G401.6 (cell line): Measurements from ENCODE around the gene NLRP6.
"Not testable (repeated sequence)": the region's sequence is repeated elsewhere in the genome, so short reads cannot be mapped to it uniquely, and the experiment has no call there.

ENCODE experiments used
- FAIRE-seq: peaks from 2 replicates; lab custom pipeline; 2012; peaks lifted over from hg19 to GRCh38; lab: Jason Lieb, UNC

Gene NLRP6

DNA sequence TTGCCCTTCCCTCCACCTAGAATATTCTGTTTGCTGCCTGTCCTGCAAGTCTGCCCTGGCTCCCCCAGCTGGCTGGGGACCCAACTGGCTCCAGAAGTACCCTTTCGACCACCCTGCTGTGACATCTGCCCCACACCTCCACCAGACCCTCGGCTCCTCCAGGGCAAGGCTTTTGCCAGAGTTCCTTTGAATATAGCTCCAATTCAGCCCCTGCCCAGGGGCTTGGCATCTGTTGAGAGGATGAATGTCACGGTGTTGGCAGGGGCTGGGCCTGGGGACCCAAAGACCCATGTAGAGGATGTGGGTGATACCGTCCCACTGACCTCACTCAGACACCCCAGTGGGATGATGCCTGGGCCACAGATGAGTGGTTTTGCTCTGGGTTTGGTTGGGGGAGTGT, 4.0 kb downstream of the NLRP6 start:
- no peak for FAIRE-seq

DNA sequence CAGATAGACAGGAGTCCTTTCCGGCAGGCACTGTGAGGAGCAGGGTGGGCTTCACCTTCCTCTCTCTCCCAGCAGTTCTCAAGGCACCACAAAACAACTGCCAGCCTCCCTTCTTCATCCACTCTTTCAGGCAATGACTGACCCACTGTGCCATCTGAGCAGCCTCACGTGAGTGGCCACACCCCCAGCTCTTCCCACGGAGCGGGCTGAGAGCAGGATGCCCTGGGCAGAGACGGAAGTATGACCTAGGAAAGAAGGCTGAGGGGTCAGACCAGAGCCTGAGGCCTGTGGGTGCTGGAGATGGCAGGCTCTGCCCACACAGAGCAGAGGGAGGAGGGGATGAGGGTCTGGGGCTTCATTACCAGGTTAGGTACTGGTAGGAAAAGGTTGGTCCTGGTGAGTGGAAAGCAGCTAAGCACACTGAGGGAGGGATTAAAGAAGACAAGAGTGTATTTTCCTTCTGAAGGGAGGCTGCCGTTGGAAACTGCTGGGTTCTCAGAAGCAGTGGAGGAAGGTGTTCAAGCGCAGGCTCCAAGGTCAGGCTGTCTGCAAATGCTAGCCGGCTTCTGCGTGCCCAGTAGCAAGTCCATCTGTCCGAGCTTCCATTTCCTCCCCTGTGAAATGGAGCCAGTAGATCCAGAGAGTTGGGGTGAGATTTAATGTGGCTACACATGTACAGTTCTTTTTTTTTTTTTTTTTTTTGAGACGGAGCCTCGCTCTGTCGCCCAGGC, 4.6 kb downstream of the NLRP6 start:
- no peak for FAIRE-seq

DNA sequence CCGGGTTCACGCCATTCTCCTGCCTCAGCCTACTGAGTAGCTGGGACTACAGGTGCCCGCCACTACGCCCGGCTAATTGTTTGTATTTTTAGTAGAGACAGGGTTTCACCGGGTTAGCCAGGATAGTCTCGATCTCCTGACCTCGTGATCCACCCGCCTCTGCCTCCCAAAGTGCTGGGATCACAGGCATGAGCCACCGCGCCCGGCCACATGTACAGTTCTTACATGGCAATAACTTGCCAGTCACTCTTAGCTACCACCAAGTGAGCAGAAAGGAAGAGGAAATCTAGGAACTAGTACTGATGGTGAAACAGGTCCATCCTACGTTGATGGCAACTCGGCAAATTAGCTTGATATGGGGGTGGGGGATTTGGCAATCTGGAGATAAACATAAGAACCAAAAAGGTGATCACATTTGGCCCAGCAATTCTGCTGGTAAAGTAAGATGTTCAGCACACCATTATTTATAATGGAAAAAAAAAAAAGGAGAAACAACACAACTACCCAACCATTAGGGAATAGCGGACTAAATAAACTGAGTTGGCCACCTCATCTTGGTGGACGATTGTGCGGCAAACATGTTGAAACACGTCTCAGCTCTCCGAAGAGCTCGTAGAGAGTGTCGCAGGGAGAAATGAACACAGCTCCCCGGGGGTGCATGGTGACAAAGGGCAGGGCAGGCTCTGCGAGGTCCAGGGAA, 5.3 kb downstream of the NLRP6 start:
- FAIRE-seq = no peak

DNA sequence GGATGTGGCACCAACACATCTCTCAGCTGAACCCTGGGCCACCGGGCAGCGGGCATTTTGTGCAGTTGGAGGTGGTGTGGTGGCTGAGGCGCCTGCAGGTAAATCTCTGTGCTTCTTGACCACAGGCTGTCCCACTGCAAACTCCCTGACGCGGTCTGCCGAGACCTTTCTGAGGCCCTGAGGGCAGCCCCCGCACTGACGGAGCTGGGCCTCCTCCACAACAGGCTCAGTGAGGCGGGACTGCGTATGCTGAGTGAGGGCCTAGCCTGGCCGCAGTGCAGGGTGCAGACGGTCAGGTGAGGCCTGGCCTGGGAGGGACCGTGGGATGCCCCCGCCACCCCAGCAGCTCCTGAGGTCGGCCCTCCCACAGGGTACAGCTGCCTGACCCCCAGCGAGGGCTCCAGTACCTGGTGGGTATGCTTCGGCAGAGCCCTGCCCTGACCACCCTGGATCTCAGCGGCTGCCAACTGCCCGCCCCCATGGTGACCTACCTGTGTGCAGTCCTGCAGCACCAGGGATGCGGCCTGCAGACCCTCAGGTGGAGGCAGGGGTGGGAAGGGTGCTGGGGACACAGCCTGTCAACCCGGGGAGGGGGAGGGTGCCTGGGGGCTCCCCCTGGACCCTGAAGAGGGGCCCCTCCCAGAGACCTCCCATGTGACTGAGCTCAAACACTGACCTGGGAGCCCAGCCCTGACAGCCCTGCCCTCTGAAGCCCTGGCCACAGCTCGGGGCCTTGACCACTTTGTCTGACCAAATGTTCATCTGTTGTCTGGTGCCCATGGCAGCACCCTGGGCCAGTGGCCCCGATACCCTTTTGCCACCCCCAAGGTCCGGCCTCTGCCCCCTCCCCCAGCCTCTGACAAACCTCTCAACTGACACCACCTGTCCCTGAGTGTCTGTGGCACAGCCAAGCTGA, 6.2 kb downstream of the NLRP6 start:
- FAIRE-seq = no peak

DNA sequence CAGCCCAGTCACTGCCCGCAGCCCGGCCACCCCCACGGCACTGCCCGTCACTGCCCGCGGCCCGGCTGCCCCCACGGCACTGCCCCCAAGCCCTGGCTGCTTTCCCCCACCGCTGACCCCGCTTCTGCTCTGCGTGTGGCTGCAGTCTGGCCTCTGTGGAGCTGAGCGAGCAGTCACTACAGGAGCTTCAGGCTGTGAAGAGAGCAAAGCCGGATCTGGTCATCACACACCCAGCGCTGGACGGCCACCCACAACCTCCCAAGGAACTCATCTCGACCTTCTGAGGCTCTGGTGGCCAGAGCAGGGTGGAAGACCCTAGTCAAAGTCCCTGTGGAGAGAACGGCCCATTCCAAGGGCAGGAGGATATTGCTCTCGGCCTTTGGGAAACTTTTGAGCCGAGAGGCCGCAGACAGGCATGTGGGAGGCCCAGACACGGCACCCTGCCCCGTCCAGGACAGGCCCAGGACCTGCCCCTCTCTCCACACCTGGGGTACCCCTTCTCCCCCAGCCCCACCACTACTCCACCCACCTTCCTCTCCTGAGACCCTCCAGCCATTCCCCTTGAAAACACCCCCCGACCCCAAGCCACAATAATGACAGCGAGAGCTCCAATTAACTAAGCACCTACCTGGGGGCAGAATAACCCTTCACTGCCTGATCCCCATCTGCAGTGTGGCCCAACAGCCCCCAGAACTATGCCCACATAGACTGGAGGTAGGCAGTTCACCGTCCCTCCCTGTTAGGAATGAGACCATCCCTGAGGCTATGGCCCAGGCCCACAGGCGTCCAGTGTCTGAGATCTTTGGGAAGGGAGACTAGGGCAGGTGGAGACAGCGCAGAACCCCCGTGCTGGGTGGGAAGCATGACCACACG, 7.0 kb downstream of the NLRP6 start:
- no peak for FAIRE-seq

DNA sequence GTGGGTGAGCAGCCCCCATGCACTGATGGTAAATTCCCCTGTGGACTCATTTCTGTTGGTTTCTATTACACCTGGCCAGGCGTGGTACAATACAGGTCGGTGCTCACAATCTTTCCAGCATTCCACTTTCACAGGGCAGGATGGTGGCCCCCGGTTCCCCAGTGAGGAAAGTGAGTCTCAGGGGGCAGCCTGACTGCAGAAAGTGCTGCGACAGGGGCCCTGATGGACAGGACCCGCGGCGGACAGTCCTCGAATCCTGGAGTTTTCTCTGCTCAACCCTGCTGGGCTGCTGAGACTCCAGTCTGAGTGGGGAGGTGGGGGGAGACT, 7.7 kb downstream of the NLRP6 start:
- no peak for FAIRE-seq

DNA sequence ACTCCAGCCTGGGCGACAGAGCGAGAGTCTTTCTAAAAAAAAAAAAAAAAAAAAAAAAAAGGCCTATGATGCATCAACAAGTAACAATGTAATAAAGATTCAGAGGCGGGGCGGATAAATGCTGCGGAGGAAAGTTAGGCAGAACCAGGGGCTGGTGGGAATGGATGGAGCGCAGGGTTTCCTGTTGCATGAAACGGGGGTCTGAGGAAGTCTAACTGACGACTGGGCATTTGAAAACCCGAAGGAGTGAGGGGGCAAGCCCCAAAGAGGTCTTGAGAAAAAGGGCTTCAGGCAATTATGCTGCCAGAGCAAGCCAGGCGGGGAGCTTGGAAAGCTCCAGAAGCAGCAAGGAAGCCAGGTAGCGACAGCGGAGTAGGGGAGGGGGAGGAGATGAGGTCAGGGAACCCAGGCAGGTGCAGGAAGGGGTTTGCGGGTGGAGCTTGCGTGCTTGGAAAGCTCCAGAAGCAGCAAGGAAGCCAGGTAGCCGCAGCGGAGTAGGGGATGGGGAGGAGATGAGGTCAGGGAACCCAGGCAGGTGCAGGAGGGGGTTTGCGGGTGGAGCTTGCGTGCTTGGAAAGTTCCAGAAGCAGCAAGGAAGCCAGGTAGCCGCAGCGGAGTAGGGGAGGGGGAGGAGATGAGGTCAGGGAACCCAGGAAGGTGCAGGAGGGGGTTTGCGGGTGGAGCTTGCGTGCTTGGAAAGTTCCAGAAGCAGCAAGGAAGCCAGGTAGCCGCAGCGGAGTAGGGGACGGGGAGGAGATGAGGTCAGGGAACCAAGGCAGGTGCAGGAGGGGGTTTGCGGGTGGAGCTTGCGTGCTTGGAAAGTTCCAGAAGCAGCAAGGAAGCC, 9.0 kb downstream of the NLRP6 start:
- not testable (repeated sequence) for FAIRE-seq

DNA sequence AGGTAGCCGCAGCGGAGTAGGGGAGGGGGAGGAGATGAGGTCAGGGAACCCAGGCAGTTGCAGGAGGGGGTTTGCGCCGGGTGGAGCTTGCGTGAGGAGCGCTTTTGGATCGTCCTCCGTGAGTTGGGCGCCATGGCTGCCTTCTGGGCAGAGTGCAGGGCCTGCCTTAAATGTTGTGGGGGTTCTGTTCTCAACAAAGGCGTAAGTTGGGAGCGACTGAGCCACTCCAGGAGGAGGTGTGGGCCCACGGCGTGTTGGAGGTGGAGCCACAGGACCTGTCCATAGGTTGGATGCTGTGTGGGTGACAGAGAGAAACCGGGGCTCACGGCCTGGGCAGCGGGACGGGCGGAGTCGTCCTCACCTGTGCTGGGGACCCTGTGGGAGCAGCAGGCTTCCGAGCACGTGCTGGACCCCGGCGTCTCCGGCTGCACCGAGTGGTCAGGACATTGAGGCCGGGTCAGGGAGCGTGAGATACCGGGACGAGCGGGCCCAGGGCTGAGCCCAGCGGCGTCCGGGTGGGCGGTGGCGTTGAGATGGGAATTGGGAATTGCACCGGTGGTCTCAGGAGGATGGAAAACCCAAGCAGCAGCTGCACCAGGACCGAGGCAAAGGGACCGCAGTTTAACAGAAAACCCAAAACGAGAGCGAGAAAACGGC, 9.7 kb downstream of the NLRP6 start:
- no peak for FAIRE-seq

DNA sequence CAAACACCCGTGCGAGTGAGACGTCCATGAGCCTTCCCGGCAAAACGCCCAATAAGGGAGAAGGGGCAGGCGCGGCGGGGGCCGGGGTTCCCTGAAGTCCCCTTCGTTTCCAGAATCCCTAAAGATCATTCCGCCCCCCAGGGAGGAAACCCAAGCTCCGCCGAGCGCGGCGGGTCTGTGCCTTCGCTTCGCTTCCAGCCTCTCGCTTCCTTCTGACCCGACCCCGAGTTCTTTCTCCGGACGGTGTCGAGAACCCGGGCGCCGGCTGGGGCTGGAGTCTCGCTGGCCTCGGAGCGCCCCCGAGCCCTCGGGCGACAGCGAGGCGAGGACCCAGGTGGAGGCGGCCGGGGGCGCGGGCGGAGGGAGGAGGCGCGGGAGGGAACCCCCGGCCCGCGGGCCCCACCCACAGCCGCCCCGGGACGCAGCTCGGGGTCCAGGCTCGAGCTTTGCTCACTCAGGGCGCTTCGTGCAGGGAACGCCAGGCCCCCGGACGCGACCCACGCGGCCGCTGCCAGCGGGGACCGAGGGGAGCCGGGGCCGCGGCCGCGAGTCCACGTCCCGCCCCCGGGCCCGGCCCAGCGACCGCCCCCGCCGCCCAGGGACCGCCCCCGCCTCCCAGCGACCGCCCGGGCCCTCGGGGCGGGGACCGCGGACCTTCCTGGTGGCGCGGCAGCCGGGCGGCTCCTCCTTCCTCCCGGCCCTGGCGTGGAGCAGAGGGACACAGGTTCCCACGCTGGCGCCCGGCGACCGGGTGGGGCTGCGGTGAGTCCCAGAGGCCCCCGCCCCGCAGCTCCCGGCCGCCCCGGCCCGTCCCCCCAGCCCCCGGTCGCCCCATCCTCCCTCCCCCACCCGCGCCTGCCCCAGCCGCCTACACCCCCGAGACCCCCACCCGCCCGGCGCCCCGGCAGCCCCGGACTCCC, 10.5 kb downstream of the NLRP6 start, which contains the start of gene PGGHG:
PGGHG (plus strand) TSS at position 649 of the 920 bp plus-strand sequence. CDS start 691 bp downstream, outside the sequence.
- FAIRE-seq = no peak

DNA sequence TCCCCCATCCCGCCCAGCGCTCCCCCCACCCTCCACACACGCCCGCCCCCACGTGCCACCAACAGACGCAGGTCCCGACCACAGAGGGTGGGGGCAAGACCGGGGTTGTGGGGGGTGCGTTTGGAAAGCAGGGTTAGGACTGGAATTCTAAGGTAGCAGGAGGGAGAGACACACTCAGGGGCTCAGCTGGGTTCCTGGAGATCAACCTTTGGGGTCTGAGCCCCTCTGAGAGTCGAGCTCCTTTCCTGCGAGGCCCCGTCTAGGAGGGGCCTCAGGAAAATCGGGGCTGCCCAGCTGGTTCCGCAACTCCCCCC, 11.1 kb downstream of the NLRP6 start:
- no peak for FAIRE-seq

DNA sequence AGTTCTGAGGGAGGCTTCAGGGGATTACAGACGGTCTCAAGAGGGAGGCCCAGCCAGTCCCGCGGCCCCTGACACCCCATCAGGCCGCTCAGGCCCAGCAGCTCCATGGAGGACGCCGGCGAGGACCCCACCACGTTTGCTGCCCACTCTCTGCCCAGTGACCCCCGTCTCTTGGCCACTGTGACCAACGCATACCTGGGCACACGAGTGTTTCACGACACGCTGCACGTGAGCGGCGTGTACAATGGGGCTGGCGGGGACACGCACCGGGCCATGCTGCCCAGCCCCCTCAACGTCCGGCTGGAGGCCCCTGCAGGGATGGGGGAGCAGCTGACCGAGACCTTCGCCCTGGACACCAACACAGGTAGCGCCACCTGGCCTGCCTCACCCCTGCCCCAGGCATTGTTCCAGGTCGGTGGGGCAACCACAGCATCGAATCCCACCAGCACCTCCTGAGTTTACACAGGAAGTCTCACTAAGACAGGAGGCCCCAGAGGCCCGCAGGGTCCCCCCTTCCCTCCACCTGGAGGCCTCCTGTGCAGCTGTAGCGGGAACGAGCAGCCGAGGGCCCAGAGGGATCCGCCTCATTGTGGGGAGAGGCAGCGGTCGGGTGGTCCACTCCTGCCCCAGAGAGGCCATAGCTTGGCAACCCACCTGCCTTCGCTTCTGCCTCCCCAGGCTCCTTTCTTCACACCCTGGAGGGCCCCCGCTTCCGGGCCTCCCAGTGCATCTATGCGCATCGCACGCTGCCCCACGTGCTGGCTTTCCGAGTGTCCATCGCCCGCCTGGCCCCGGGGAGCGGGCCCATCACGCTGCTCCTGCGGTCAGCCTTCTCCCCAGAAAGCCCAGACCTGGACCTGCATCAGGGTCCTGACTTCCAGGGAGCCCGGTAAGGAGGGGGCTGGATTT, 11.8 kb downstream of the NLRP6 start:
- no peak for FAIRE-seq

DNA sequence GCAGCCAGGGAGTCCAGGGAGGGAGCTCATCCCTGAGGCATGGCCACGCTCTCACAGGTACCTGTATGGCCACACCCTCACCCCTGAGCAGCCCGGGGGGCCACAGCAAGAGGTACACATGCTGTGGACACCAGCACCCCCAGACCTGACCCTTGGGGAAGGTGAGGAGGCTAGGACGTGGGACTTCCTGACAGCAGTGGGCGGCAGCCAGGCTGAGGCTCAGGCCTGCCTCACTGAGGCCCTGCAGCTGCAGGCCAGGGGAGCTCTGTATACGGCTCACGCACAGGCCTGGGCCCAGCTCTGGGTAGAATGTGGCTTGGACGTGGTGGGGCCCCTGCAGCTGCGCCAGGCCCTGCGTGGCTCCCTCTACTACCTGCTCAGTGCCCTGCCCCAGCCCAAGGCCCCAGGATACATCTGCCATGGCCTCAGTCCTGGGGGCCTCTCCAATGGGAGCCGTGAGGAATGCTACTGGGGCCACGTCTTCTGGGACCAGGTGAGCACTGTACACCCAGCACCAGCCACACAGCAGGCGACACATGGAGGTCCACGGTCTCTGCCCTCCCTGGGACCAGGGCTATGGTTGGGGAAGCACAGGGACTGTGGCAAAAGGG, 12.5 kb downstream of the NLRP6 start:
- no peak for FAIRE-seq

DNA sequence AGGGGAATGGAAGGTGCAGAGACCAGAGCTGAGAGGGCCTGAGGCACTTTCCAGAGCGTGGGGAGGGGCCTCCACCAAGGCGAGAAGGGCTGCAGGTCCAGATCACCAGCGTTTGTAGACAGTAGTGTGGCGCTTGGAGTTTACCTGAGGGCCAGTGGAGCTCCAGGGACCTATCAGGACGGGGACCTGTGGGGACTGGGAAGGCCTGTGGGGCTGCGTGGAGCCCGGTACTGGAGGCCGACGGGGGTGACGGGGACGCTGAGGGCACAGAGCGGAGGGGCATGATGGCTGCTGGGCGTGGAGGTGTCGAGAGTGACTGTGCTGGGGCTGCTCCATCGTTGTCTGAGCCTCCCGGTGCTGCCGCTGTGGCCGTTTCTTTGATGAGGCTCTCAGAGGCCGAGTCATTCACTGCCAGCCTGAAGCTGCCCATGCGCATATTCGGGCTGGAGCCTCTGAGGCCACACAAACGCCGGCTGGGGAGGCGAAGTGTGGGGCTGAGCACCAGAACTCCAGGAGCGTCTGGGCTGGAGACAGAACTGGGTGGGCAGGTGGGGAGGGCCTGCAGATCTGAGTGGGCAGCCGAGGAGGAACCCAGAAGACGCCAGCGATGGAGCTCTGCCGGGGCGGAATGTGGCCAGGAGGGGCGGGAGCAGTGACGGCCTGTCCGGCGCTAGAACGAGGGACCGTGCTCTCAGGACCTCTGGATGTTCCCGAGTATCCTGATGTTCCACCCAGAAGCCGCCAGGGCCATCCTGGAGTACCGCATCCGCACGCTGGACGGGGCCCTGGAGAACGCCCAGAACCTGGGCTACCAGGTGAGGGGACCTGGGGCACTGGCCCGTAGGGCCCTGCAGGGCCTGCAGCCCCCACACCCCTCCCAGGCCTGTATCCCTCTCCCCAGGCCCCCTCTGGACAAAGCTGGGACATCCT, 13.3 kb downstream of the NLRP6 start:
- no peak for FAIRE-seq

DNA sequence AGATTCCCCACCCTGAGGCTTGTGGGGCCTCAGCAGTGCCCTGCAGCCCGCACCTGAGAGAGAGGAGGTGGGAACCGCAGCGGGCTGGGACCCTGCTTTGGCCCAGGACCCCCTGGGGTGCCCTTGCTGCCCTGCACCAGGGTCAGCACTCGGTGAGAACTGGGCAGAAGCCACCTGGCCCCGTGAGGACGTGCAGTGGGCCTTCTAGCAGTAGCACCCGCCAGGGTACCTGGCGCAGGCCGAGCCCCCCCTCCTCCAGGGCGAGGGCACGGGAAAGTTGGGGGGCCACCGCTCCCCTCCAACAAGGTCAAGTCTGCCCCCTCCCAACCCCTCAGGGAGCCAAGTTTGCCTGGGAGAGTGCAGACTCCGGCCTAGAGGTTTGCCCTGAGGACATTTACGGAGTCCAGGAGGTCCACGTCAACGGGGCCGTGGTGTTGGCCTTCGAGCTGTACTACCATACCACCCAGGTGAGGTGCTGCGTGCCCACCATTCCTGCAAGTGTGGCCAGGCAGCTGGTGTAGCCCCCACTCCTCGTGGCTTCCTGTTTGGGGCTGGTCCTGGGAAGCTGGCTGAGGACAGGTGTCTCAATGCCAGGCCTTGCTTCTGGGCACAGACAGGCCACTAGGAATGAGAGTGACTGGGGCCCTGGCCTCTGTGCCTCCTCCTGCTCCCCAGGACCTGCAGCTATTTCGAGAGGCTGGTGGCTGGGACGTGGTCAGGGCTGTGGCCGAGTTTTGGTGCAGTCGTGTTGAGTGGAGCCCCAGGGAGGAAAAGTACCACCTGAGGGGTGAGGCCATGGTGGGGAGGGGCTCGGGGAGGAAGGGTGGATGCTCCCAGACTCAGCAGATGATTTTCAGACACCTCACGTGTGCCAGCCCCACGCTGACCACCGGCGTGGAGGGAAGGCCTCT, 14.3 kb downstream of the NLRP6 start:
- FAIRE-seq = no peak

DNA sequence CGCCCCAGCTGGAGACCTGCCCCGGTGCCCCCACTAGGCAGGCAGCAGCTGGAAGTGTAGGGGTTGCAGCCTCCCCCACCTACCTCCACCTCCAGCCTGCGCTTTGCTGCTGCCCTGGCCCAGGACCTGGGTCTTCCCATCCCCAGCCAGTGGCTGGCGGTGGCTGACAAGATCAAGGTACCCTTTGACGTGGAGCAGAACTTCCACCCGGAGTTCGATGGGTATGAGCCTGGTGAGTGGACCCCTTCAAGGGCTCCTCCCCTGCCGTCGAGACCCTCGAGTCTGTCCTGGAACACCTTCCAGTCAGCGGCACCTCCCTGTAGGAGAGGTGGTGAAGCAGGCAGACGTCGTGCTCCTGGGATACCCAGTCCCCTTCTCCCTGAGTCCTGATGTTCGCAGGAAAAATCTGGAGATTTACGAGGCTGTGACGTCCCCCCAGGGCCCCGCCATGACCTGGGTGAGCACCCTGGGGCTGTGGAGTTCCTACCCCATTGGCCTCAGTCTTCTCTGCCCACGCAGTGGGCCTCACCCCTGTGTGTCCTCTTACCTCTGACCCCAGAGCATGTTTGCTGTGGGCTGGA, 15.2 kb downstream of the NLRP6 start:
- FAIRE-seq = no peak
